ENCODE results near the gene CATSPER3.

DNA sequence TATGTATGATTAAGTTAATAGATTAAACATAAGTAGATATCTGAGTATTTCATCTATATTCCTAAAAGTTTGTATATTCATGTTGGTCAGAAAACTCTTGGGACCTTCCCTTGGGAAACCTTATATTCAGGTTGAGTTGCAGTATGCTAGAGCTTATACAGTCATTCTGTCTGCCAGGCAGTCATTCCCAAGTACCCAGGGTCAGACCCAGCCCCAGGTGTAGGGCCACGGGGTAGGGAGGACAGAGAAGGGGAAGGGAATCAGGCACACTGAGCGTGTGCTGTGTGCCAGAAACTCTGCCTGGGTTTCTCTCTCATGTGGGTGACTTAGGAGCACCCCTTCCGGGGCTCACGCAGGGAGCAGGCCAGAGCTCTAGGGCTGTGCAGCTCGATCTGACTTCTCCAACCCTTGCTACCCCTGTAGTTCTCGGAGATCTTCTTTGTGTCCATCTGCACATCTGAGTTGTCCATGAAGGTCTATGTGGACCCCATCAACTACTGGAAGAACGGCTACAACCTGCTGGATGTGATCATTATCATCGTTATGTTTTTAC, 28.2 kb downstream of the CATSPER3 start:
- TF ChIP-seq, protein P1, sequence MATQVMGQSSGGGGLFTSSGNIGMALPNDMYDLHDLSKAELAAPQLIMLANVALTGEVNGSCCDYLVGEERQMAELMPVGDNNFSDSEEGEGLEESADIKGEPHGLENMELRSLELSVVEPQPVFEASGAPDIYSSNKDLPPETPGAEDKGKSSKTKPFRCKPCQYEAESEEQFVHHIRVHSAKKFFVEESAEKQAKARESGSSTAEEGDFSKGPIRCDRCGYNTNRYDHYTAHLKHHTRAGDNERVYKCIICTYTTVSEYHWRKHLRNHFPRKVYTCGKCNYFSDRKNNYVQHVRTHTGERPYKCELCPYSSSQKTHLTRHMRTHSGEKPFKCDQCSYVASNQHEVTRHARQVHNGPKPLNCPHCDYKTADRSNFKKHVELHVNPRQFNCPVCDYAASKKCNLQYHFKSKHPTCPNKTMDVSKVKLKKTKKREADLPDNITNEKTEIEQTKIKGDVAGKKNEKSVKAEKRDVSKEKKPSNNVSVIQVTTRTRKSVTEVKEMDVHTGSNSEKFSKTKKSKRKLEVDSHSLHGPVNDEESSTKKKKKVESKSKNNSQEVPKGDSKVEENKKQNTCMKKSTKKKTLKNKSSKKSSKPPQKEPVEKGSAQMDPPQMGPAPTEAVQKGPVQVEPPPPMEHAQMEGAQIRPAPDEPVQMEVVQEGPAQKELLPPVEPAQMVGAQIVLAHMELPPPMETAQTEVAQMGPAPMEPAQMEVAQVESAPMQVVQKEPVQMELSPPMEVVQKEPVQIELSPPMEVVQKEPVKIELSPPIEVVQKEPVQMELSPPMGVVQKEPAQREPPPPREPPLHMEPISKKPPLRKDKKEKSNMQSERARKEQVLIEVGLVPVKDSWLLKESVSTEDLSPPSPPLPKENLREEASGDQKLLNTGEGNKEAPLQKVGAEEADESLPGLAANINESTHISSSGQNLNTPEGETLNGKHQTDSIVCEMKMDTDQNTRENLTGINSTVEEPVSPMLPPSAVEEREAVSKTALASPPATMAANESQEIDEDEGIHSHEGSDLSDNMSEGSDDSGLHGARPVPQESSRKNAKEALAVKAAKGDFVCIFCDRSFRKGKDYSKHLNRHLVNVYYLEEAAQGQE (IDR thresholded peaks at IDR 0.05; ENCODE audit: borderline replicate concordance in 1 of 2, low read depth in 1 of 2, low read length in 2 of 2) = no peak
- TF ChIP-seq POLR2AphosphoS5 (IDR thresholded peaks at IDR 0.05; ENCODE audit: low read depth, low read length) (no peak), ARNT2 (CRISPR knock-in tag; IDR thresholded peaks at IDR 0.05; ENCODE audit: low read depth) (no peak), PHB2 (IDR thresholded peaks at IDR 0.05; ENCODE audit: partially characterized antibody) (no peak), NR3C1 (CRISPR knock-in tag; IDR thresholded peaks at IDR 0.05) (no peak), ZNF839 (CRISPR knock-in tag; IDR thresholded peaks at IDR 0.05; ENCODE audit: borderline replicate concordance) (no peak), POLR2A (IDR thresholded peaks at IDR 0.05; ENCODE audit: insufficient read depth in 1 of 2, low read depth in 2 of 2, low read length in 2 of 2) (no peak), FOSL1 (CRISPR knock-in tag; IDR thresholded peaks at IDR 0.05; ENCODE audit: borderline replicate concordance) (no peak), SP1 (IDR thresholded peaks at IDR 0.05) (no peak), SP1 (CRISPR knock-in tag; IDR thresholded peaks at IDR 0.05) (no peak), CCAR2 (optimal IDR thresholded peaks at IDR 0.05; ENCODE audit: low read depth, low read length) (no peak)
- TF ChIP-seq, protein P2, sequence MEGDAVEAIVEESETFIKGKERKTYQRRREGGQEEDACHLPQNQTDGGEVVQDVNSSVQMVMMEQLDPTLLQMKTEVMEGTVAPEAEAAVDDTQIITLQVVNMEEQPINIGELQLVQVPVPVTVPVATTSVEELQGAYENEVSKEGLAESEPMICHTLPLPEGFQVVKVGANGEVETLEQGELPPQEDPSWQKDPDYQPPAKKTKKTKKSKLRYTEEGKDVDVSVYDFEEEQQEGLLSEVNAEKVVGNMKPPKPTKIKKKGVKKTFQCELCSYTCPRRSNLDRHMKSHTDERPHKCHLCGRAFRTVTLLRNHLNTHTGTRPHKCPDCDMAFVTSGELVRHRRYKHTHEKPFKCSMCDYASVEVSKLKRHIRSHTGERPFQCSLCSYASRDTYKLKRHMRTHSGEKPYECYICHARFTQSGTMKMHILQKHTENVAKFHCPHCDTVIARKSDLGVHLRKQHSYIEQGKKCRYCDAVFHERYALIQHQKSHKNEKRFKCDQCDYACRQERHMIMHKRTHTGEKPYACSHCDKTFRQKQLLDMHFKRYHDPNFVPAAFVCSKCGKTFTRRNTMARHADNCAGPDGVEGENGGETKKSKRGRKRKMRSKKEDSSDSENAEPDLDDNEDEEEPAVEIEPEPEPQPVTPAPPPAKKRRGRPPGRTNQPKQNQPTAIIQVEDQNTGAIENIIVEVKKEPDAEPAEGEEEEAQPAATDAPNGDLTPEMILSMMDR (CRISPR knock-in tag; IDR thresholded peaks at IDR 0.05) = no peak
- TF ChIP-seq, protein P3, sequence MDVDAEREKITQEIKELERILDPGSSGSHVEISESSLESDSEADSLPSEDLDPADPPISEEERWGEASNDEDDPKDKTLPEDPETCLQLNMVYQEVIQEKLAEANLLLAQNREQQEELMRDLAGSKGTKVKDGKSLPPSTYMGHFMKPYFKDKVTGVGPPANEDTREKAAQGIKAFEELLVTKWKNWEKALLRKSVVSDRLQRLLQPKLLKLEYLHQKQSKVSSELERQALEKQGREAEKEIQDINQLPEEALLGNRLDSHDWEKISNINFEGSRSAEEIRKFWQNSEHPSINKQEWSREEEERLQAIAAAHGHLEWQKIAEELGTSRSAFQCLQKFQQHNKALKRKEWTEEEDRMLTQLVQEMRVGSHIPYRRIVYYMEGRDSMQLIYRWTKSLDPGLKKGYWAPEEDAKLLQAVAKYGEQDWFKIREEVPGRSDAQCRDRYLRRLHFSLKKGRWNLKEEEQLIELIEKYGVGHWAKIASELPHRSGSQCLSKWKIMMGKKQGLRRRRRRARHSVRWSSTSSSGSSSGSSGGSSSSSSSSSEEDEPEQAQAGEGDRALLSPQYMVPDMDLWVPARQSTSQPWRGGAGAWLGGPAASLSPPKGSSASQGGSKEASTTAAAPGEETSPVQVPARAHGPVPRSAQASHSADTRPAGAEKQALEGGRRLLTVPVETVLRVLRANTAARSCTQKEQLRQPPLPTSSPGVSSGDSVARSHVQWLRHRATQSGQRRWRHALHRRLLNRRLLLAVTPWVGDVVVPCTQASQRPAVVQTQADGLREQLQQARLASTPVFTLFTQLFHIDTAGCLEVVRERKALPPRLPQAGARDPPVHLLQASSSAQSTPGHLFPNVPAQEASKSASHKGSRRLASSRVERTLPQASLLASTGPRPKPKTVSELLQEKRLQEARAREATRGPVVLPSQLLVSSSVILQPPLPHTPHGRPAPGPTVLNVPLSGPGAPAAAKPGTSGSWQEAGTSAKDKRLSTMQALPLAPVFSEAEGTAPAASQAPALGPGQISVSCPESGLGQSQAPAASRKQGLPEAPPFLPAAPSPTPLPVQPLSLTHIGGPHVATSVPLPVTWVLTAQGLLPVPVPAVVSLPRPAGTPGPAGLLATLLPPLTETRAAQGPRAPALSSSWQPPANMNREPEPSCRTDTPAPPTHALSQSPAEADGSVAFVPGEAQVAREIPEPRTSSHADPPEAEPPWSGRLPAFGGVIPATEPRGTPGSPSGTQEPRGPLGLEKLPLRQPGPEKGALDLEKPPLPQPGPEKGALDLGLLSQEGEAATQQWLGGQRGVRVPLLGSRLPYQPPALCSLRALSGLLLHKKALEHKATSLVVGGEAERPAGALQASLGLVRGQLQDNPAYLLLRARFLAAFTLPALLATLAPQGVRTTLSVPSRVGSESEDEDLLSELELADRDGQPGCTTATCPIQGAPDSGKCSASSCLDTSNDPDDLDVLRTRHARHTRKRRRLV (CRISPR knock-in tag; IDR thresholded peaks at IDR 0.05) = no peak
